Measurements from ENCODE around the gene ANKFY1. TPM values are rescaled to one million over a fixed set of nuclear protein-coding genes. Genes with fewer than 3 reads are reported as not detected.

ANKFY1 gene
- 11.0 and 17.5 TPM in 2 replicates for total RNA-seq

GRCh38 chr17:4263282-4264215 is at the start of gene ANKFY1:
TSS of gene ANKFY1 (minus strand) at chr17:4263979. CDS start at chr17:4263941, 38 bp downstream.

Other genes with a start within 250 kb of the ANKFY1 start
- gene ZZEF1, start 120.9 kb downstream of the ANKFY1 start, total RNA-seq, result 24.3 and 25.7 TPM in 2 replicates
- 13.3 and 30.3 TPM in 2 replicates for gene CYB5D2, start 120.8 kb downstream of the ANKFY1 start, total RNA-seq
- gene UBE2G1, start 102.7 kb upstream of the ANKFY1 start, total RNA-seq, result 24.5 and 32.8 TPM in 2 replicates
- not detected in 2 replicates for gene SPNS3, start 170.0 kb upstream of the ANKFY1 start, total RNA-seq
- 0.18 TPM in 1 of 2 replicates, not detected in the other for gene SPNS2, start 234.9 kb upstream of the ANKFY1 start, total RNA-seq